Ishikawa (cell line): Measurements from ENCODE around the gene PUS3.

Experiments used
- CEBPB ChIP-seq: IDR thresholded peaks from 2 replicates; pipeline ENCODE4 v1.6.1; 2012
- CREB1 ChIP-seq: IDR thresholded peaks from 2 replicates; pipeline ENCODE4 v1.6.1; 2012; ENCODE audit warnings: low read depth
- EGR1 ChIP-seq: IDR thresholded peaks from 2 replicates; pipeline ENCODE4 v1.6.1; 2012
- EP300 ChIP-seq: IDR thresholded peaks from 2 replicates; pipeline ENCODE4 v1.6.1; 2012; ENCODE audit warnings: borderline replicate concordance
- FOXM1 ChIP-seq: IDR thresholded peaks from 2 replicates; pipeline ENCODE4 v1.6.1; 2012; ENCODE audit warnings: low read depth, borderline replicate concordance
- NFIC ChIP-seq: IDR thresholded peaks from 2 replicates; pipeline ENCODE4 v1.6.1; 2012
- RAD21 ChIP-seq: IDR thresholded peaks from 2 replicates; pipeline ENCODE4 v1.6.1; 2012; ENCODE audit warnings: low read depth
- TAF1 ChIP-seq: IDR thresholded peaks from 2 replicates; pipeline ENCODE4 v1.6.1; 2012; ENCODE audit warnings: low read depth, mild to moderate bottlenecking
- TCF12 ChIP-seq: IDR thresholded peaks from 2 replicates; pipeline ENCODE4 v1.6.1; 2012; ENCODE audit warnings: low read depth
- TEAD4 ChIP-seq: IDR thresholded peaks from 2 replicates; pipeline ENCODE4 v1.6.1; 2012
- YY1 ChIP-seq: IDR thresholded peaks from 2 replicates; pipeline ENCODE4 v1.6.1; 2012; ENCODE audit warnings: low read depth
- ZBTB7A ChIP-seq: IDR thresholded peaks from 2 replicates; pipeline ENCODE4 v1.6.1; 2012; ENCODE audit warnings: low read depth
- TF ChIP-seq, protein P1 (sequence below): IDR thresholded peaks from 2 replicates; pipeline ENCODE4 v1.6.1; 2012; ENCODE audit warnings: low read depth, mild to moderate bottlenecking
- TF ChIP-seq, protein P2 (sequence below): IDR thresholded peaks from 2 replicates; pipeline ENCODE4 v1.6.1; 2012
- TF ChIP-seq, protein P3 (sequence below): IDR thresholded peaks from 2 replicates; pipeline ENCODE4 v1.6.1; 2012

PUS3 gene

DNA sequence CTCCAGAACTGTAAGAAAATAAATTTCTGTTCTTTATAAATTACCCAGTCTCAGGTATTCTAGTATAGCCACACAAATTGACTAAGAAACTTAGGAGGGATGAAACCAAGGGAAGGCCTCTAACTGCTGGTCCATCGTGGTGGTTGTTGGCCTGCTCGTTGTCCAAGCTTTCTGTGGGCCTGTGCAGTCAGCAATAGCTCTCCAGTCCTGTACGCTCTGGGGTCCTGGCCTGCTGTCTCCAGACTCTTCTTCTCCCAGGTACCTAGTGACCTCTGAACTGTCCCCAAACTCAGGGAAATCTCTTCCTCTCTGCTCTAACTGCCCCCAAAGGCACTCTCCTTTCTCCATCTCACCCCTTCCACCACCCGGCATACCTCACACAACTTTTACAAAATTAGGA, 37.1 kb upstream of the PUS3 start:
- TF ChIP-seq ZBTB7A (no peak), CREB1 (no peak), YY1 (no peak), FOXM1 (no peak), EGR1 (no peak), TCF12 (no peak), RAD21 (no peak)
- TF ChIP-seq, protein P1, sequence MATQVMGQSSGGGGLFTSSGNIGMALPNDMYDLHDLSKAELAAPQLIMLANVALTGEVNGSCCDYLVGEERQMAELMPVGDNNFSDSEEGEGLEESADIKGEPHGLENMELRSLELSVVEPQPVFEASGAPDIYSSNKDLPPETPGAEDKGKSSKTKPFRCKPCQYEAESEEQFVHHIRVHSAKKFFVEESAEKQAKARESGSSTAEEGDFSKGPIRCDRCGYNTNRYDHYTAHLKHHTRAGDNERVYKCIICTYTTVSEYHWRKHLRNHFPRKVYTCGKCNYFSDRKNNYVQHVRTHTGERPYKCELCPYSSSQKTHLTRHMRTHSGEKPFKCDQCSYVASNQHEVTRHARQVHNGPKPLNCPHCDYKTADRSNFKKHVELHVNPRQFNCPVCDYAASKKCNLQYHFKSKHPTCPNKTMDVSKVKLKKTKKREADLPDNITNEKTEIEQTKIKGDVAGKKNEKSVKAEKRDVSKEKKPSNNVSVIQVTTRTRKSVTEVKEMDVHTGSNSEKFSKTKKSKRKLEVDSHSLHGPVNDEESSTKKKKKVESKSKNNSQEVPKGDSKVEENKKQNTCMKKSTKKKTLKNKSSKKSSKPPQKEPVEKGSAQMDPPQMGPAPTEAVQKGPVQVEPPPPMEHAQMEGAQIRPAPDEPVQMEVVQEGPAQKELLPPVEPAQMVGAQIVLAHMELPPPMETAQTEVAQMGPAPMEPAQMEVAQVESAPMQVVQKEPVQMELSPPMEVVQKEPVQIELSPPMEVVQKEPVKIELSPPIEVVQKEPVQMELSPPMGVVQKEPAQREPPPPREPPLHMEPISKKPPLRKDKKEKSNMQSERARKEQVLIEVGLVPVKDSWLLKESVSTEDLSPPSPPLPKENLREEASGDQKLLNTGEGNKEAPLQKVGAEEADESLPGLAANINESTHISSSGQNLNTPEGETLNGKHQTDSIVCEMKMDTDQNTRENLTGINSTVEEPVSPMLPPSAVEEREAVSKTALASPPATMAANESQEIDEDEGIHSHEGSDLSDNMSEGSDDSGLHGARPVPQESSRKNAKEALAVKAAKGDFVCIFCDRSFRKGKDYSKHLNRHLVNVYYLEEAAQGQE, result no peak

DNA sequence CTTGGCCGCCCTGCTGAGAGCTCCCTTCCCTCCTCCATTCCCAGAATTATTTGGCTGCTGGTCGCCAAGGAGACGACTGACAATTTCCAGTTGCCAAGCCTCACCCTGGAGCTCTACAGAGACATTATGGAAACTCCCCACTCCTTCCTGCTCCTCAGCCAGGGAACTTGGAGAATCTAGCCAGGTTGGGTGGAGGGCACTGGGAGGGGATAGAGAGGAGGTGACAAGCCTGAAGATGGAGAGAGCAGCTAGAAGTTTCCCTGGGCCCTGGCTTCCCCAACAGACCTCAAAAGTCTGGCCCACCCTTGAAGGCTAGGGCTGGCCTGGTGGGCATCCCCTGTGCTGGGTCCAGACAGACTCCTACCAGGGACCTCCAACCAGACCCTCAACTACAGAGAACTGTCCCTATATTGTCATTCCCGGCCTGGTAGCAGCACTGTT, 36.1 kb upstream of the PUS3 start:
- no peak for TF ChIP-seq EP300
- TF ChIP-seq TEAD4, result no peak
- TF ChIP-seq ZBTB7A, result no peak
- TF ChIP-seq TAF1, result no peak
- TF ChIP-seq, protein P2, sequence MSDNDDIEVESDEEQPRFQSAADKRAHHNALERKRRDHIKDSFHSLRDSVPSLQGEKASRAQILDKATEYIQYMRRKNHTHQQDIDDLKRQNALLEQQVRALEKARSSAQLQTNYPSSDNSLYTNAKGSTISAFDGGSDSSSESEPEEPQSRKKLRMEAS, result no peak
- no peak for TF ChIP-seq NFIC
- no peak for TF ChIP-seq RAD21
- no peak for TF ChIP-seq TCF12
- no peak for TF ChIP-seq EGR1
- TF ChIP-seq CREB1, result no peak
- TF ChIP-seq, protein P3, sequence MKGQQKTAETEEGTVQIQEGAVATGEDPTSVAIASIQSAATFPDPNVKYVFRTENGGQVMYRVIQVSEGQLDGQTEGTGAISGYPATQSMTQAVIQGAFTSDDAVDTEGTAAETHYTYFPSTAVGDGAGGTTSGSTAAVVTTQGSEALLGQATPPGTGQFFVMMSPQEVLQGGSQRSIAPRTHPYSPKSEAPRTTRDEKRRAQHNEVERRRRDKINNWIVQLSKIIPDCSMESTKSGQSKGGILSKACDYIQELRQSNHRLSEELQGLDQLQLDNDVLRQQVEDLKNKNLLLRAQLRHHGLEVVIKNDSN, result no peak
- TF ChIP-seq, protein P1, result no peak
- no peak for TF ChIP-seq CEBPB
- no peak for TF ChIP-seq YY1
- no peak for TF ChIP-seq FOXM1

DNA sequence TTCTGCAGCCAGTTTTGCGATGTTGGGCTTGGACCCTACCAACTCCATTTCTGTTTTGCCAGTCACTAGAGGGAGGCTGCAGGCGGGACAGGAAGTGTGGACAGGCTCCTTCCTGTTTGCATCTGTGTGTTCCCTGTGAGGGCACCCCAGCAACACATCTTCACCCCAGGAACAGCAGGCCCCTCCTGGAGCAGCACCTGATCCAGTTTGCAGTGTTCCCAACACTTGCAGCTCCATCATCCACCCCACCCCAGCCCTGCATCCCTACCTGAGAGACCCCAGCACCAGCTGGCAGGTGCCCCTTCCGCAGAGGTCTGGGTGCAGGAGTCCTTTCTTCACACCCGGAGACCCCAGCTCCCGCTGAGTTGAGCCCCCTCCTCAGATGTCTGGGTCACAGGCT, 35.4 kb upstream of the PUS3 start:
- TF ChIP-seq, protein P2, result no peak
- 0 out of 2 replicates have a peak, but pooled peaks have one; percentile 33 for TF ChIP-seq ZBTB7A

DNA sequence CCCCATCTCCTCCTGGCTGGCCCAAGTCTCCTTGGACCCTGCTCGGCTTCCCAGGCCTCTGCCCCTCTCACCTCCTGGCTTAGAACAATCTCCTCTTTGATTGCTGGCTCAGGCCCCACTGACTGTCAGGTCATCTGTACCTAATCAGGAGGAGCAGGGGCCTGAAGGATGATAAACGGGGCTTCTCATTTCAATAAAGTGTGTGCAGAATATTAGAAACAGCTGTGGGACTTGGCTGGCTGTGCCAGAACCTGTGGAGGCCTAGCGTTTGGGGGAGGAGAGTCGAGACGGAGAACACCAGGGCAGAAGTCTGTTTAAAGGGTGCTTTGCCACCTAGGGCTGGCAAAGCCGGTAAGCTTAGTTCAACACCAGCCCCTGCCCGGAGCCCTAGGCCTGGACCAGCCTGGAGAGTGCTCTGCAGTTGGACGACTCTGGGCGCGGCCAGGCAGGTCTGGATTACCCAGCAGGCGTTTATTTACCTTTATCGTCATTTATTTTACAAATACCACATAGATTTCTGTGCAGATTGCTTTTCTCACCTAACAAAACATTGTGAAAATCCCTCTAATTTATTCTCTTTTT, 32.7 kb upstream of the PUS3 start:
- TF ChIP-seq TEAD4 (no peak), FOXM1 (no peak), EP300 (no peak), RAD21 (no peak), TCF12 (no peak), CREB1 (no peak), YY1 (no peak)

DNA sequence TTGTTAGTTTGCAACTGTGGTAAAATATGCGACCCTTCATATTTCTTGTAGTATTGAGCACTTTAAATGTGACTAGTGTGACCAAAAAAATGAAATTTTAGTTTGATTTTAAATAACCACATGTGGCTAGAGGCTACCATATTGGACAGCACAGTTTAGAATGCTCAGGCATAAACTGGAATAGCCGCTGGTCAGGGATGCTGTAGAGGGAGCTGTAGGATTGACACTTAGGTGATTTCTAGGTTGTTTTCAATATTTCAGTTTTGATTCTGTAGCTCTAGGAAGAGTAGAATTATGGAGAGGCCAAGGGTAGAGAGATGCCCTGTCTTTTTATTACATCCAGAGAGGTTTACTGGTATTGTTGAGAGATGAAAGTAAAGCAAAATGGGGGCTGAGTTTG, 32.0 kb upstream of the PUS3 start:
- TF ChIP-seq CEBPB, result no peak
- TF ChIP-seq, protein P3, result no peak
- peak; percentile 29; the same call in 1 of the 2 replicates for TF ChIP-seq RAD21
- no peak for TF ChIP-seq ZBTB7A
- TF ChIP-seq, protein P1, result no peak
